ENCODE measurements around the gene CADPS2.

GRCh38 chr7:122883049-122883680 lies 3.1 kb downstream of the CADPS2 start:
- TF ChIP-seq CTCF (IDR thresholded peaks at IDR 0.05; ENCODE audit: low read length) (no peak), EZH2 (IDR thresholded peaks at IDR 0.05; ENCODE audit: borderline replicate concordance, low read length) (no peak)
